Measurements from ENCODE around the gene ITPKB.

ITPKB gene

GRCh38 chr1:226632922-226633351 lies 106.1 kb downstream of the ITPKB start:
- FAIRE-seq (no peak), DNase-seq (ENCODE audit: insufficient read length, low spot score) (no peak)
- TF ChIP-seq, protein P1, sequence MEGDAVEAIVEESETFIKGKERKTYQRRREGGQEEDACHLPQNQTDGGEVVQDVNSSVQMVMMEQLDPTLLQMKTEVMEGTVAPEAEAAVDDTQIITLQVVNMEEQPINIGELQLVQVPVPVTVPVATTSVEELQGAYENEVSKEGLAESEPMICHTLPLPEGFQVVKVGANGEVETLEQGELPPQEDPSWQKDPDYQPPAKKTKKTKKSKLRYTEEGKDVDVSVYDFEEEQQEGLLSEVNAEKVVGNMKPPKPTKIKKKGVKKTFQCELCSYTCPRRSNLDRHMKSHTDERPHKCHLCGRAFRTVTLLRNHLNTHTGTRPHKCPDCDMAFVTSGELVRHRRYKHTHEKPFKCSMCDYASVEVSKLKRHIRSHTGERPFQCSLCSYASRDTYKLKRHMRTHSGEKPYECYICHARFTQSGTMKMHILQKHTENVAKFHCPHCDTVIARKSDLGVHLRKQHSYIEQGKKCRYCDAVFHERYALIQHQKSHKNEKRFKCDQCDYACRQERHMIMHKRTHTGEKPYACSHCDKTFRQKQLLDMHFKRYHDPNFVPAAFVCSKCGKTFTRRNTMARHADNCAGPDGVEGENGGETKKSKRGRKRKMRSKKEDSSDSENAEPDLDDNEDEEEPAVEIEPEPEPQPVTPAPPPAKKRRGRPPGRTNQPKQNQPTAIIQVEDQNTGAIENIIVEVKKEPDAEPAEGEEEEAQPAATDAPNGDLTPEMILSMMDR (IDR thresholded peaks at IDR 0.05; ENCODE audit: insufficient read depth, missing control alignments) = no peak

- no peak for FAIRE-seq
- TF ChIP-seq, protein P1 (IDR thresholded peaks at IDR 0.05; ENCODE audit: insufficient read depth, missing control alignments) = no peak
- no peak for DNase-seq (ENCODE audit: insufficient read length, low spot score)
Observed at GRCh38 chr1:226632169-226632879, 106.8 kb downstream of the ITPKB start.

DNA sequence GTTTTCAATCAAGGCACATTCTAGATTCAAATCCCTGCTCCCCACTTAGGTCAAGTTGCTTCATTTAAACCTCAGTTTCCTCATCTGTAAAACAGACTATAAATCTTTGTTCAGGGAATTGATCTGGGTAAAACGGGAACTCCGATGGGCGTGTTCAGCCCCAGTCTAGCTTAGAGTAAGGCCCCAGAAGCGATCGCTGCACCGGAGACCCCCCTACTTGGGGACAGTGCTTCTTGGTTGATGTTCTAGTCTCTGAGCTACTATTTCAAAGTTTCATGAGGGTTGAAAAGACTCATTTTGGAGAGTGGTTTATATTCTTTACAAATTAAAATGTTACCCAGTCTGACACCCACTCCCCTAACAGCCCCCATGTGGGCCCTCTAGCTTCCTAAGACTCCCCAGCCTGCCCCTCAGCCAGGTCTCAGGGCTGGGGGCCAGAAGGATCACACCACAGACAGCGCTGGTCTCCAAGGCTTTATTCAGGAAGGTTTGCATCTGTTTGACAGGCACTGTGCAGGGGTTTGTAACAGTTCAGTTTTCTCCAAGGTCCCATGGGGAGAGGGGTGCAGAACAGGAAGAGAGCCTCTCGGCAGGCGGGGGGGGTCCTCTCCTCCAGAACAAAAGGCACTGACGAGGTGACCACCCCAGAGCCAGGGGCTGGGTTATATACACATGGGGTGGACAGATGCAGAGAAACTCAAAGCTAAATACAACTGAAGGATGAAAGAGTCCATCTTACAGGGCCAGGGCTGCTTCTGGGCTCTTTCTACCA lies 107.7 kb downstream of the ITPKB start:
- TF ChIP-seq, protein P1 (IDR thresholded peaks at IDR 0.05; ENCODE audit: insufficient read depth, missing control alignments) = no peak
- FAIRE-seq (no peak), DNase-seq (ENCODE audit: insufficient read length, low spot score) (no peak)

DNA sequence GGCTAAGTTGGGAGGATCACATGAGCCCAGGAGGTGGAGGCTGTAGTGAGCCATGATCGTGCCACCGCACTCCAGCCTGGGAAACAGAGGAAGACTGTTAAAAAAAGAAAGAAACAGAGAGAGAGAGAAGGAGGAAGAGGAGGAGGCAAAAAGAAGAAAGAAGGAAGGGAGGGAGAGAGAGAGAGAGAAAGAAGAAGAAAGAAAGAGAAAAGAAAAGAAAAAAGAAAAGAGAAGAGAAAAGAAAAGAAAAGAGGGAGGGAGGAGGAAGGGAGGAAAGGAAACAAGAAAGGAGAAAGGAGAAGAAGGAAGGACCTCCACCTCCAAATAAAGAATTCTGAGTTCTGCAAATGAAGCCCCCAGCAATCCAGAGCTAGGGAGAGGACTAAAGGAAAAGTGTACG lies 108.5 kb downstream of the ITPKB start:
- no peak for FAIRE-seq
- TF ChIP-seq, protein P1 (IDR thresholded peaks at IDR 0.05; ENCODE audit: insufficient read depth, missing control alignments) = no peak
- no peak for DNase-seq (ENCODE audit: insufficient read length, low spot score)

DNA sequence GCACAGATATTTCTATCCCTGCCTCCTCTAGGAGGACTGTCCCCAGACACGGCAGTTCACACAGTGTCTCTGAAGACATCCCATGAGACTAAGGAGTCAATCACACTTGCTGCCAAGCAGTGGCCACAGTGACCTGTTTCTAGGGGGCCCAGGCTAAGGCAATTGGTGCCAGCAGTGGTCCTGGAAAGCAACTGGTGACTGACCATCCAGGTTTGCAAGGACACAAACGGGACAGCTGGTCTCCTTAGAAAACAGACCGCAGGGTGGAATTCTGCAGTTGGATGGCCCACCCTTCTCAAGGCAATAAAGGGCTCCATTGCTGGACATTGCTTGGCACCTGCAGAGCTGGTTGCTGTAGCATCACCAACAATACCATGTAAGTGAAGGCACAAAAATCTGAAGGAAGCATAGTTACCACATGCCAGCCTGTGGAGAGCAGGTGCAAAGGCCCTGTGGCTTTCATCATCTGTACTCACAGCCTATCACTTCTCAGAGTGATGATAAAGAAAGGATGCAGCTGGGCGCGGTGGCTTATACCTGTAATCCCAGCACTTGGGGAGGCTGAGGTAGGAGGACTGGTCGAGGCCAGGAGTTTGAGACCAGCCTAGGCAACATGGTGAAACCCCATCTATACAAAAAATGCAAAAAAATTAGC lies 109.1 kb downstream of the ITPKB start:
- FAIRE-seq = no peak
- DNase-seq (ENCODE audit: insufficient read length, low spot score) = no peak
- TF ChIP-seq, protein P1 (IDR thresholded peaks at IDR 0.05; ENCODE audit: insufficient read depth, missing control alignments) = no peak

GRCh38 chr1:226629210-226629895 lies 109.7 kb downstream of the ITPKB start:
- FAIRE-seq (no peak), DNase-seq (ENCODE audit: insufficient read length, low spot score) (no peak)
- TF ChIP-seq, protein P1 (IDR thresholded peaks at IDR 0.05; ENCODE audit: insufficient read depth, missing control alignments) = no peak

Data from D721Med (cell line).